HFF-Myc (cell line): ENCODE measurements around the gene ROCK1.

Source experiments
- DNase-seq: peaks from one replicate; pipeline ENCODE4 v3.0.0-alpha.2; 2011; ENCODE audit warnings: low read depth; ENCODE audit errors: extremely low read depth
- H3K4me3 ChIP-seq: replicated peaks from 2 replicates; pipeline ENCODE4 v1.5.1; 2011; ENCODE audit warnings: low read depth, mild to moderate bottlenecking, control low read depth, low read length
- CTCF ChIP-seq: IDR thresholded peaks from 2 replicates; pipeline ENCODE4 v1.5.1; 2012; ENCODE audit warnings: mild to moderate bottlenecking, low read depth, low read length, control low read depth; ENCODE audit errors: missing control alignments

ROCK1 gene

GRCh38 chr18:21115519-21116411 is 4.2 kb upstream of the ROCK1 start:
- H3K4me3 ChIP-seq = no peak overlapping the region
- peak; percentile 44 for DNase-seq
- peak; percentile 7 for TF ChIP-seq CTCF

- H3K4me3 ChIP-seq = peak overlapping the region; percentile 86
- no peak for TF ChIP-seq CTCF
- no peak for DNase-seq
Observed at GRCh38 chr18:21112543-21113105, 1.0 kb upstream of the ROCK1 start.

- peak overlapping the region; percentile 86 for H3K4me3 ChIP-seq
Observed at GRCh38 chr18:21112140-21112473, 494 bp upstream of the ROCK1 start.

GRCh38 chr18:21110713-21111345 is 784 bp downstream of the ROCK1 start:
- no peak for DNase-seq
- peak overlapping the region; percentile 86 for H3K4me3 ChIP-seq
- TF ChIP-seq CTCF = no peak

More at GRCh38 chr18:21112140-21112473, 494 bp upstream of the ROCK1 start:
- no peak for DNase-seq
- TF ChIP-seq CTCF = no peak

GRCh38 chr18:21109936-21110712 is 1.5 kb downstream of the ROCK1 start:
- DNase-seq = no peak
- no peak for TF ChIP-seq CTCF
- H3K4me3 ChIP-seq = peak overlapping the region; percentile 86

- H3K4me3 ChIP-seq = no peak overlapping the region
- no peak for DNase-seq
- no peak for TF ChIP-seq CTCF
Observed at GRCh38 chr18:21105936-21106335, 5.7 kb downstream of the ROCK1 start.
